SK-N-SH treated with all-trans-retinoic acid at 6 μM for 48 hours (cell line): ENCODE results near the gene HIVEP3.

ENCODE experiments used
- ATAC-seq: fragments of 200-7000 bp; cut with Tn5 transposase; 3 replicates; pipeline ENCODE4 v1.9.1; 2020; ENCODE audit warnings: mild to moderate bottlenecking, moderate library complexity
- ARNTL ChIP-seq: fragments of 450-650 bp; formaldehyde crosslinking; IDR thresholded peaks from 2 replicates; pipeline ENCODE4 v1.5.0; 2020; ENCODE audit warnings: low read depth, mild to moderate bottlenecking, moderate library complexity, borderline replicate concordance
- BACH2 ChIP-seq: fragments of 250-450 bp; sonication (Bioruptor Pico); IDR thresholded peaks from 2 replicates; pipeline ENCODE4 v1.9.0; 2021; ENCODE audit warnings: mild to moderate bottlenecking, borderline replicate concordance
- CREB5 ChIP-seq: fragments of 250-450 bp; sonication (Bioruptor Pico); IDR thresholded peaks from 2 replicates; pipeline ENCODE4 v1.5.1; 2020; ENCODE audit warnings: low read depth, mild to moderate bottlenecking, moderate library complexity
- CSDC2 ChIP-seq: fragments of 250-450 bp; sonication (Bioruptor Pico); IDR thresholded peaks from 2 replicates; pipeline ENCODE4 v1.5.0; 2020; ENCODE audit warnings: mild to moderate bottlenecking, moderate library complexity
- CSRNP3 ChIP-seq: fragments of 250-450 bp; sonication (Bioruptor Pico); IDR thresholded peaks from 2 replicates; pipeline ENCODE4 v1.5.1; 2021; ENCODE audit warnings: mild to moderate bottlenecking, moderate library complexity
- ESRRG ChIP-seq: fragments of 250-450 bp; sonication (Bioruptor Pico); IDR thresholded peaks from 2 replicates; pipeline ENCODE4 v1.6.1; 2021; ENCODE audit warnings: mild to moderate bottlenecking
- GLIS3 ChIP-seq: fragments of 250-450 bp; sonication (Bioruptor Pico); IDR thresholded peaks from 2 replicates; pipeline ENCODE4 v1.5.0; 2020; ENCODE audit warnings: mild to moderate bottlenecking, moderate library complexity
- ISL1 ChIP-seq: fragments of 250-450 bp; sonication (Bioruptor Pico); IDR thresholded peaks from 2 replicates; pipeline ENCODE4 v2.1.2; 2022; ENCODE audit warnings: mild to moderate bottlenecking, moderate library complexity
- OSR1 ChIP-seq: fragments of 250-450 bp; sonication (Bioruptor Pico); IDR thresholded peaks from 2 replicates; pipeline ENCODE4 v1.8.0; 2022; ENCODE audit warnings: moderate library complexity, mild to moderate bottlenecking, inconsistent platforms
- PATZ1 ChIP-seq: fragments of 250-450 bp; sonication (Bioruptor Pico); IDR thresholded peaks from 2 replicates; pipeline ENCODE4 v1.8.0; 2020; ENCODE audit warnings: mild to moderate bottlenecking, moderate library complexity, borderline replicate concordance
- POU6F1 ChIP-seq: fragments of 250-450 bp; sonication (Bioruptor Pico); IDR thresholded peaks from 2 replicates; pipeline ENCODE4 v1.8.0; 2021; ENCODE audit warnings: low read depth, mild to moderate bottlenecking, moderate library complexity, borderline replicate concordance
- PPARA ChIP-seq: fragments of 250-450 bp; sonication (Bioruptor Pico); IDR thresholded peaks from 2 replicates; pipeline ENCODE4 v1.5.0; 2020; ENCODE audit warnings: mild to moderate bottlenecking, borderline replicate concordance
- RARB ChIP-seq: fragments of 250-450 bp; sonication (Bioruptor Pico); IDR thresholded peaks from 2 replicates; pipeline ENCODE4 v1.8.0; 2021; ENCODE audit warnings: mild to moderate bottlenecking, moderate library complexity
- SNAI2 ChIP-seq: fragments of 250-450 bp; sonication (Bioruptor Pico); IDR thresholded peaks from 2 replicates; pipeline ENCODE4 v1.5.0; 2020; ENCODE audit warnings: mild to moderate bottlenecking, moderate library complexity
- TCF4 ChIP-seq: fragments of 250-450 bp; sonication (Bioruptor Pico); IDR thresholded peaks from 2 replicates; pipeline ENCODE4 v1.8.0; 2021; ENCODE audit warnings: mild to moderate bottlenecking, moderate library complexity, borderline replicate concordance
- ZC3H10 ChIP-seq: fragments of 250-450 bp; sonication (Bioruptor Pico); IDR thresholded peaks from 2 replicates; pipeline ENCODE4 v1.5.1; 2021; ENCODE audit warnings: mild to moderate bottlenecking, moderate library complexity
- ZFP3 ChIP-seq: fragments of 250-450 bp; sonication (Bioruptor Pico); IDR thresholded peaks from 2 replicates; pipeline ENCODE4 v1.5.0; 2020; ENCODE audit warnings: mild to moderate bottlenecking, moderate library complexity
- ZFP30 ChIP-seq: fragments of 450-650 bp; formaldehyde crosslinking; IDR thresholded peaks from 2 replicates; pipeline ENCODE4 v1.5.0; 2022; ENCODE audit warnings: mild to moderate bottlenecking, moderate library complexity
- ZNF565 ChIP-seq: fragments of 450-650 bp; formaldehyde crosslinking; conservative IDR thresholded peaks from 2 replicates; pipeline ENCODE4 v1.5.0; 2020; ENCODE audit warnings: low read depth, mild to moderate bottlenecking, moderate library complexity
- ZNF70 ChIP-seq: fragments of 450-650 bp; formaldehyde crosslinking; IDR thresholded peaks from 2 replicates; pipeline ENCODE4 v1.5.0; 2020; ENCODE audit warnings: mild to moderate bottlenecking, moderate library complexity
- ZNF8 ChIP-seq: fragments of 450-650 bp; formaldehyde crosslinking; IDR thresholded peaks from 2 replicates; pipeline ENCODE4 v1.5.0; 2020; ENCODE audit warnings: mild to moderate bottlenecking, moderate library complexity

The HIVEP3 gene

GRCh38 chr1:41741244-41741643, 177.5 kb downstream of the HIVEP3 start (continued):
- TF ChIP-seq ESRRG = no peak
- no peak for TF ChIP-seq ZNF8 (CRISPR knock-in tag)
- no peak for TF ChIP-seq RARB (CRISPR knock-in tag)
- no peak for TF ChIP-seq ZFP30 (CRISPR knock-in tag)
- no peak for TF ChIP-seq PPARA (CRISPR knock-in tag)
- TF ChIP-seq CREB5 (CRISPR knock-in tag) = no peak
- TF ChIP-seq ZC3H10 (CRISPR knock-in tag) = no peak

- TF ChIP-seq ISL1 (CRISPR knock-in tag) = no peak
- TF ChIP-seq SNAI2 = no peak
- no peak for TF ChIP-seq RARB (CRISPR knock-in tag)
- no peak for TF ChIP-seq CREB5 (CRISPR knock-in tag)
- no peak for TF ChIP-seq PATZ1 (CRISPR knock-in tag)
- TF ChIP-seq CSDC2 (CRISPR knock-in tag) = no peak
- no peak for TF ChIP-seq POU6F1 (CRISPR knock-in tag)
- TF ChIP-seq GLIS3 (CRISPR knock-in tag) = no peak
- ATAC-seq = no peak
Measured at GRCh38 chr1:41740630-41741239, 178.0 kb downstream of the HIVEP3 start.

- ATAC-seq = no peak
Measured at GRCh38 chr1:41740058-41740457, 178.7 kb downstream of the HIVEP3 start.

More at GRCh38 chr1:41740058-41740457, 178.7 kb downstream of the HIVEP3 start:
- TF ChIP-seq ZNF565 (CRISPR knock-in tag) = no peak
- TF ChIP-seq CSRNP3 (CRISPR knock-in tag) = no peak
- no peak for TF ChIP-seq TCF4 (CRISPR knock-in tag)
- no peak for TF ChIP-seq ZNF8 (CRISPR knock-in tag)
- TF ChIP-seq ZFP30 (CRISPR knock-in tag) = no peak
- no peak for TF ChIP-seq ZFP3 (CRISPR knock-in tag)
- TF ChIP-seq ESRRG = no peak
- no peak for TF ChIP-seq ISL1 (CRISPR knock-in tag)
- no peak for TF ChIP-seq ARNTL (CRISPR knock-in tag)
- no peak for TF ChIP-seq OSR1 (CRISPR knock-in tag)
- TF ChIP-seq CREB5 (CRISPR knock-in tag) = no peak
- TF ChIP-seq RARB (CRISPR knock-in tag) = no peak
- TF ChIP-seq PATZ1 (CRISPR knock-in tag) = no peak
- TF ChIP-seq BACH2 = no peak
- no peak for TF ChIP-seq GLIS3 (CRISPR knock-in tag)
- TF ChIP-seq ZC3H10 (CRISPR knock-in tag) = no peak
- no peak for TF ChIP-seq PPARA (CRISPR knock-in tag)
- TF ChIP-seq ZNF70 (CRISPR knock-in tag) = no peak
- TF ChIP-seq, all 23 proteins: peak for 0
